GM20431 (cell line): ENCODE results near the gene MRPS7.

ENCODE experiments used
- in situ Hi-C: fragments of 300-500 bp; cut with MseI, MboI; formaldehyde crosslinking; loops from one replicate; pipeline ENCODE4 v1.15.0; 2020; ENCODE audit warnings: low sequenced_read_pairs; ENCODE audit not compliant: unreplicated experiment

MRPS7 gene

GRCh38 chr17:75261336-75262111 is at the start of gene MRPS7, which contains the start of gene GGA3:
Gene MRPS7 (plus strand): TSS chr17:75261879. CDS start chr17:75261901, 22 bp downstream.
Gene GGA3 (minus strand): TSS chr17:75261606. CDS start chr17:75261587, 19 bp downstream.
- in situ Hi-C loops: no loop called here

DNA sequence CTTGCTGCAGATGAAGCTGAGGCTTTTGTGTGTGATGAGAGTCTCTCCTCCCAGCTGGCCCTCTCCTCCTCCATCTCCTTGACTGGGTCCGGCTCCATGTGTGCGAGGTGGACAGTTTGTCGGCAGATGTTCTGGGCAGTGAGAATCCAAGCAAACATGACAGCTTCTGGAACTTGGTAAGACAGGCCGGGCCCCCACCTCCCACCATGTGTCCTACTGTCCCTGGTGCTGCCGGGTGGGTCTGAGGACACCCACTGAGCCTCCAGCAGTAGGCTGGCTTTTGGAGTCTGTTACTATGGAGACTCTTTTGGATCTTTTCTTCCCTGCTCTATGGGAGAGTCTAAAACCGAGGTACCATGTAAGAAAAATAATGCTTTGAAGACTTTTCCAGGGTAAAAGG is 43.5 kb upstream of the MRPS7 start:
- in situ Hi-C loops: no loop called here

DNA sequence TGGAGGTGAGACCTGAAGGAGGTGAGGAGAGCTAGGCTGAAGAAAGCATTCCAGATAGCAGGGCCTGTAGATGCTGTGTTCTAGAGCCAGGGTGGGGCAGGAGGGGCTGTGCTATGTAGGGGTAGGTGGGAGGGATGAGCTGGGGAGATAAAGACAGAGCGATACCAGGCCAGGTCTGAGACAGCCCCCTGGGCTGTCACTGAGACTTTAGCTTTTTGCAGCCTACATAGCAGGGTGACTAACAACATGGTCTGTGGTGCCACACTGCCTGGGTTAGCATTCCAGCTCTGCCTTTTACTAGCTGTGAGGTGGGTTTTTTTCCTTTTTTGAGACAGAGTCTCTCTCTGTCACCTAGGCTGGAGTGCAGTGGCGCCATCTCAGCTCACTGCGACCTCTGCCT is 41.9 kb upstream of the MRPS7 start:
- in situ Hi-C loops: no loop called here

DNA sequence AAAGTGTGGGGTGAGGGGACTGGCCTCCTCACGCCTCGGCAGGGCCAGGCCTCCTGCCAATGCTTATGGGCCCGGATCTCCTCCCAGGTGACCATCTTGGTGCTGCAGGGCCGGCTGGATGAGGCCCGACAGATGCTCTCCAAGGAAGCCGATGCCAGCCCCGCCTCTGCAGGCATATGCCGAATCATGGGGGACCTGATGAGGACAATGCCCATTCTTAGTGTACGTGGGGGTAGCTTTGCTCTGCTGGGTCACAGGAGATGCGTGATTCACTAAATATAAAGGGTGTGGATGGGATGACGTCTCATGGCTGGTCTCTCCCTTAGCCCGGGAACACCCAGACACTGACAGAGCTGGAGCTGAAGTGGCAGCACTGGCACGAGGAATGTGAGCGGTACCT is 36.7 kb upstream of the MRPS7 start:
- in situ Hi-C loops: no loop called here

DNA sequence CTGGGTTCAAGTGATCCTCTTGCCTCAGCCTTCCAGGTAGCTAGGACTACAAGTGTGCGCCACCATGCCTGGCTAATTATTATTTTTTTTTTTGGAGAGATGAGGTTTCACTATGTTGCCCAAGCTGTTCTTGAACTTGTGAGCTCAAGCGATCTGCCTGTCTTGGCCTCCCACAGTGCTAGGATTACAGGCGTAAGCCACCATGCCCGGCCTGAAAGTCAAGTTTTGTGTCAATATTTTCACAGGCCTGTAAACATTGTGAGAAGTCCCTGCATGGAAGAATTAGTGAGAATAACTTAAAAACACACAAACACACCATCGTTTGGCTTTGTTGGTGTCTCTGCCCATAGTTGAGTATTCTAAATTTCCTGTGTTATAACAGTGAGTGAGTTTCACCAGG is 34.0 kb upstream of the MRPS7 start:
- in situ Hi-C loops: no loop called here

DNA sequence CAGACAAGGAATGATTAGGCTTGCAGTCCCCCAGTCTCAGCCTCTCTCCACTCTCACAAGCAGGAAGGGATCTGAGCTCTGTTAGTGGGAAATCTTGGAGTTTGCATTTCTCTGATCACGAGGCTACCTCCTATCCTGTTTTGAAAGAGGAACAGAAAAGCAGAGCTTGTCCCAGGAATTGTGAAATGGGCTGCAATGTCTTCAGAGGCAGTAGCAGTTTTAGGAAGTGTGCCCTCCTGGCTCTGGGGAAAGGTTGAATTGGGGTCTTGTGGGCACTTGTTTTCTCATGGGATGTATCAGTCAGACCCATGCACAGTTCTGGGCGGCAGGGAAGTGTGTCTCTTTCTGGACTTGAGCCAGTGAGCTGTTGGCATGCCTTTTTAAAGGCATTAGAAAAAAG is 33.4 kb upstream of the MRPS7 start:
- in situ Hi-C loops: no loop called here

DNA sequence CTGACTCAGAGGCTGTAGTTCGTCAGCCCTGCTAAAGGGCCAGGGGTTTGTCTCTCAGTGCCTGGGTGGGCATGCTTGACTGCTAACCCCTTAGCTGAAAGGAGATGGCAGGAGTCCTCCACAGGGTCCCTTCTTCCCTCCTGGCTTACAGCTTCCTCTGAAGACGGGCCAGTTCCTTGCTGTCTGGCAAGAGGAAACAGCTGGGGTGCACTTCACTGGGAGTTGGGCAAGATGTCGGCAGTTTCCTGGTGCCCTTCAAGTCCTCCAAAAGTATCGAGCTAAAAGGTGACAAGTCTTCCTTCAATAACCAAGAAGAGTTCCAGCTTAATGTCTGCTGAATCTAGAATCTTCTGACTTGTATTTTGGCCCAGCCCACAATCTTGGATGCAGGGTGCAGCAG is 32.8 kb upstream of the MRPS7 start:
- in situ Hi-C loops: no loop called here

- in situ Hi-C loops: no loop called here
These were observed 30.6 kb upstream of the MRPS7 start for GRCh38 chr17:75231071-75231470.

DNA sequence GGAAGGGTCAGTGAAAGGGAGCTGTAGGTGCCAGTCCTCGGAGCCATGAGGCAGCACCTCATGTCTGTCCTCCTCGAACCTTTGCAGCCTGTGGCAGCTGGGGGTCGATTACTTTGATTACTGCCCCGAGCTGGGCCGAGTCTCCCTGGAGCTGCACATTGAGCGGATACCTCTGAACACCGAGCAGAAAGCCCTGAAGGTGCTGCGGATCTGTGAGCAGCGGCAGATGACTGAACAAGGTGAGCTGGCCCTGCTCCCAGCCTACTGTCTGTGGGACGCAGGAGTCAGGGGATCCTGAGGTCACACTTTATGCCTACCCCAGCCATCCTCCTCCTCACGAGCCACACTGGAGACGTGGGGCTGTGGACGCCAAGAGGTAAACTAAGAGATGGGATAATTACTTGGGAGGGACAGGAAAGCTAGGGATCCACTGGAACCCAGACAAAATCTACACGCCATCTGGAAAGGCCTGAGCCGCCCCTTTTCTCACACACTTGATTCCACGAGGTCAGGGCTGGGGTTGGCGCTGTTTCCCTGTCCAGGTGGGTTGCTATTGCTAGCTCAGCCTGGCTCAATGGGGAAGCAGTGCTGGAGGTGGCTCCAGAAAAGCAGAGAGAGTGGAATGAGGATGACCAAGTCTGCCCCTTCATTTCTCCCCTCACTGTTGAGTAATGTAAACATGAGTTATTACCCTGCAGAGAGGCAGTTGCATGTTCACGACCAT is 29.8 kb upstream of the MRPS7 start:
- in situ Hi-C loops: no loop called here

DNA sequence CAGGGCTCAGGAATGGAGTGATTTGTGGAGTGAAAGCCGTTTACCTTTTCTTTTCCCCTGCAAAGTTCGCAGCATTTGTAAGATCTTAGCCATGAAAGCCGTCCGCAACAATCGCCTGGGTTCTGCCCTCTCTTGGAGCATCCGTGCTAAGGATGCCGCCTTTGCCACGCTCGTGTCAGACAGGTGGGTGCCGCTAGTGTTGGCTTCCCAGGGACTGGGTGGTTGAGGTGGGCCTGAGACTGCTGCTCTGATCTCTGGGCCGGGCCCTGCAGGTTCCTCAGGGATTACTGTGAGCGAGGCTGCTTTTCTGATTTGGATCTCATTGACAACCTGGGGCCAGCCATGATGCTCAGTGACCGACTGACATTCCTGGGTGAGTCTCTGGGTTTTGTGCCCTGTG is 28.9 kb upstream of the MRPS7 start:
- in situ Hi-C loops: no loop called here

DNA sequence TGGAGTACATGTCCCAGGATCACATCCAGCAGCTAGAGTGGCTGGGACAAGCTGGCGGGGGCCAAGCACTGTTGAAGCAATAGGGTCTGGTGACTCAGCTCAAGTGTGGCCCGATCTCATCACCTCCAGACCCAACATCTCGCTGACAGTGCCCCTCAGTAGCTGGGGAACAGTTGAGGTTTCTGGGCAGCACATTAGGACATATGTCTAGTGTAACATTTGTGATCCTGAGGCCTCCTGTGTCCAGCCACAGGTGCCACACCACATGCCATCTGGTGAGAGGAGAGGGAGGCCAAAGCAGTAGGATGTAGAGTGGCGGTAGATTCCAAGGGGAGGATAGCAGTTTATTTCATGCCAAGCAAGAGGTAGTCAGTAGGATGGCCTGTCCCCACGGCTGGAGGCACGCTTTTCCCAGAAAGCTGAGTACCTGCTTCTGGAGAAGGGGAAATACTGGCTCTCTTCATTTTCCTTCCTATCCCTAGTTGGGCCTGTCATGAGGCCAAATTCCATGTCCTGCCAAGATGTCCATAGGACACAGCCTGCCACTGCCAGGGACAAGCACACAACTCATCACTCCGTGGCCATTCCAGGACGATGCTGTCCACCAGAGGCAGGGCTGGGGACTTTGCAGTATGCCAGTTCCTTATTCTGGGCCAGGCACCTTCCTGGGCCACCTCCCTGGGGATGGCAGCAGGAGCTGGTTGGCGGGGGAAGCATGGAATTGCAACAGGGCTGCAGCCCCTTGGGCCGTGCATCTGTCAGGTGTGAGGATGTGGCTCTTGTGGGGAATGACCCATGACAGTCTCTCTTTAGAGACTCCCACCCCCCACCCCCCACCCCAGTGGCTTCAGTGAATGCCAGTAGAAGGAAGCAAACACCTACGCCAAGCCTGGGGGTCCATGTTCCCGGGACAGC is 24.3 kb upstream of the MRPS7 start:
- in situ Hi-C loops: no loop called here

DNA sequence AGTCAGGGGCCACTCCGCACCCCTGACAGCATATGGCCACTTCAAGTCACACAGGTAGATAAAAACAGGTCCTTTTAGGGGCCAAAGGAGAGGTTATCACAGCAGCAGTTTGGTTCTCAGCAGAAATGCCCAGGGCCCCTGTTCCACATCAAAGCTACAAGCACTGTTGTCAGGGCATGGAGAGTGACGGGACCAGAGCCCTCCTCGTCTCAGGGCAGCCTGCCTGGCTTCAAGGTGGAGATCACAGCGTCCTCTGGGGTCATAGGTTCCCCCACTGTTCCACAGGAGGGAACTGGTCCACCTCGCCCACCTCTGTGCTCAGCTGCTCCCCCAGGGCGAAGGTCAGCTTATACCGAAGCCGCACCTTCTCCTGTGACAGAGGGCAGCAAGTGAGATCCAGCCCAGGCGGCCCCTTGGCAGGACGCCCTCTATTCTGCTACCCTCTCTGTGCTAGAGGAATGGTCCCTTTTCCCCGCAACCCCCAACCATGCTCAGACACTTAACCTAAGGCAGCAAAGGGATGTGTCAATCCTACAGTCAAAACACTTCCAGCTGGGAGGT is 23.6 kb upstream of the MRPS7 start:
- in situ Hi-C loops: no loop called here

- in situ Hi-C loops: no loop called here
These were observed 22.9 kb upstream of the MRPS7 start for GRCh38 chr17:75238684-75239191.

DNA sequence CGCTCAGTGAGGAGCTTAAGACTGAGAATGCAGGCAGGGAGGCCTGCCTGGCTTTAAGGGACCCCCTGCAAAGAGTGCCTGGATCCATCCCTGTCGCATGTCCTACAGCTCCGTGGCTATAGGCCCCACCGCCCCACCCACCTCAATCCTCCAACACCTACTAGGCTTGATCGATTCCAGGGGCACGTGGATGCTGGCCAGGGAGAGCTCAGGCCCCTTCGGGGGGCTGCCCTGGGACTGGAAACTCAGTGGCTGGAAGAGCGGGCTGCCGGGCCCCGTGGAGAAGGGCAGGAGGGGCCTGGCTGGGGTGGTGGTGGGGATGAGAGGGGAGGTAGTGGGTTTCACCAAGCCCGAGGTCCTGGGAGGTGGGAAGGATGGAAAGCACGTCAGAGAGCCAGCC is 22.5 kb upstream of the MRPS7 start:
- in situ Hi-C loops: no loop called here

- in situ Hi-C loops: no loop called here
These were observed 21.8 kb upstream of the MRPS7 start for GRCh38 chr17:75239778-75240393.

GRCh38 chr17:75240394-75241142 is 21.1 kb upstream of the MRPS7 start:
- in situ Hi-C loops: no loop called here

DNA sequence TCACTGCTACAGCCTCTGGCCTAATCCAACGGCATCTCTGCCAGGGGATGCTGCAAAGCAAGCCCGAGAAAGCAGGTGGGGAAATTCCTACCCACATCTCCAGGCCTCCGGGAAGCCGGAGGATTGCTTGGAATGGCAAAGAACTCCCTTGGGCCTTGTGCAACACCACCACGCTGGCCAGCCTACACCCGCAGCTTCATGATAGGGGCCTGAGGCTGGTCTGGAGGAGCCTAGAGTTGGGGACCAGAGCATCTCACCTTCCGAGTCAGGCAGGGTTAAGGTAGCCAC is 20.6 kb upstream of the MRPS7 start:
- in situ Hi-C loops: no loop called here

DNA sequence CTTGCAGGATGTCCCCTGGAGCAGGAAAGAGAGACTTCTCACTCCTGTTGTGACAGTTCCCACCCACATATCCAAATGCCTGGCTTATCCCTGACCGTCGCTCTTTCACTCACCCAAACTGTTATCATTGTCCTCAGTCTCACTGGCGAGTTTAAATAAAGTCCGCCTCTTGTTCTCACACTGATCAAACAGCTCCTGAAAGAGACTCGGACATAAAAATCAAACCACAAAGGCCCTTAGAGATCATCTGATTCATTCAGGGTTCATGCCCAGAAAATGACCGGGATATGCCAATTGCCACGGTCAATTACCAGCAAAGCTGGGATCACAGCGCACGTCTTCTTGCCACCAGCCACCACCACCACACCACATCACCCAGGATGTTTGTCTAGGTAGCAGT is 20.2 kb upstream of the MRPS7 start:
- in situ Hi-C loops: no loop called here

DNA sequence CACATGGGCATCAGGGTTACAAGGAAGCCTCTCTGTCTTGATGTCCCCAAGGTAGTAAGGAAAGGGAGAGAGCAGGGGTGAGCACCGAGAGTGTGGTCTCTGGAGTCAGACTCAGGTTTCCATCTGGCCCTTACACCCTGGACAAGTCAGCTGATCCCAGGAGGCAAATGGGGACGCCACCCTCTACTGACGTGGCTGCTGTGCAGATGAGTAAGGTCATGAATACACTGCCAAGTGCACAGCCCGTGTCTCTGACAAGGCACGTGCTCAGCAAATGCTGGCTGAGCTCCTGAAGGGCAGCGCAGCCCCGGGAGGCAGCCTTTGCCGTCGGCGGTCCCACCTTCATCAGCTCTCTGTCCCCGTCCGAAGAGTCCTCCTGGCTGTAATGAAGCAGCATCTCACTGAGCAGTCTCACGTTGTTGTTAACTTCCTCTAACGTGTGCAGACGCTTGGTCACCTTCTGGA is 19.7 kb upstream of the MRPS7 start:
- in situ Hi-C loops: no loop called here
